Measurements from ENCODE around the gene PARM1.

DNA sequence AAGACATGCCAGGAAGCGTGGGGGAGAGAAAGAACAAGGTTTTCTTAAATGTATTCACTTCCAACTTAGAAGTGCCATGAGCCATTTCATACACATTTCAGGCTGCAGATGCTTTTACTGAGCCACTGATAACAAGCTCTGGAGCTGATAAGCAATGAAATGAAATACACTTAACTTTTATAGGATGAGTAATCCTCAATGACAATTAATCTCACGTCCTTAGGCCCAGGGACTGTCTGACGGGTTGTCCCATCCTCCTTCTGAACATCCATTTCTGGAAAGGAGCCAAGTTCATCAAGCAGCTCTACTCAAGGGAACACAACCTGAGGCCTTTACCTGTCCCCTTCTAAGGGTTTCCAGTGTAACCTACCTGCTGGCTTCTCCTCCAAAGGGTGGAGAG lies 121.2 kb downstream of the PARM1 start:
- TF ChIP-seq EZH2 (IDR thresholded peaks at IDR 0.05; ENCODE audit: insufficient read depth, poor library complexity, severe bottlenecking) (no peak), EZH2phosphoT487 (IDR thresholded peaks at IDR 0.05; ENCODE audit: insufficient read depth, low read depth) (no peak)
